ENCODE data around the gene PTGDS.

The PTGDS gene

DNA sequence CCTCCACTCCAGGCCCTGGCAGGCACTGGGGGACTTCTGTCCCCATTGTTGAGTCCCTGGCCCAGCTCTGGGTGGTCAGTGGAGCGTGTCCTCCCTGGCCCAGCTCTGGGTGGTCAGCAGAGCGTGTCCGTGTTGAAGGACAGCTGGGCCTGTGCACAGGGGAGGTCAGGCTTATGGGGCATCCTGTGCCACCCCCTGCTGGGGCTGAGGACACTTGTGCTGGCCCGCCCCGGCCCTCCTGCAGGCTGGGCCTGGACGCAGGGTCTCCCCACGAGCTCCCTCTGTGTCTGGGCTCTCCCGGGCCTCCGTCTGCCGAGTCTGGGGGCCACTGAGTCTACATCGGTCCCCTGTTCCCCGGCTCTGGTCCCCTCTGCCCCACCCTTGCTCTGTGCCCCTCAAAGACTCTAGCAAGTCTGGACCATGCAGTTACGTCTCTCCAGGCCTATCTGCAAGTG, 30.5 kb downstream of the PTGDS start:
- Histone ChIP-seq H3K9ac (ENCODE audit: low read length) (no peak overlapping the region), H3K27ac (ENCODE audit: low read depth, low read length) (no peak overlapping the region), H3K27me3 (ENCODE audit: control insufficient read depth, insufficient read depth, low read length) (no peaks in the 10 kb centered on the region), H3K36me3 (ENCODE audit: control insufficient read depth, insufficient read depth, low read length) (no peaks in the 10 kb centered on the region), H3K4me3 (ENCODE audit: low read length) (no peak overlapping the region), H3K4me1 (ENCODE audit: control insufficient read depth, insufficient read depth, low read length) (no peaks in the 10 kb centered on the region)

DNA sequence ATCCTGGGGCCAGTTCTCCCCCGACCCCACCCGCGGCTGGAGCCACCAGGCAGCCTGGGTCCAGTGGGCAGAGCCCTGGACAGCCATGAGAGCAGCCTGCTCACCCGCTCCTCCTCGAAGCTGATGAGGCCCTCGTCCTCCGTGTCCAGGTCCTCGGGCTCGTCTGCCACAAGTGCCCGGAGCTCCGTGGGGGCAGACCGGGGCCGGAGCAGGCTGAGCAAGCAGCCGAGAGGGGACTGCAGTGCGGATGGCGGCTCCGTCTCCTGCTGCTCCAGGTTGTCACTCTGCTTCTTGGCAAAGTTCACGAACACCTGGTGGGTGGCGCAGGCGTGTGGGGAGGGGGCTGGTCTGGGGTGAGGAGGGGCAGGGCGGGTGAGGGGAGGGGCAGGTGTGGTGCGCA, 31.0 kb downstream of the PTGDS start:
- Histone ChIP-seq H3K9ac (ENCODE audit: low read length) (no peak overlapping the region), H3K27ac (ENCODE audit: low read depth, low read length) (no peak overlapping the region), H3K4me1 (ENCODE audit: control insufficient read depth, insufficient read depth, low read length) (no peaks in the 10 kb centered on the region), H3K4me3 (ENCODE audit: low read length) (no peak overlapping the region), H3K36me3 (ENCODE audit: control insufficient read depth, insufficient read depth, low read length) (no peaks in the 10 kb centered on the region), H3K27me3 (ENCODE audit: control insufficient read depth, insufficient read depth, low read length) (no peaks in the 10 kb centered on the region)

DNA sequence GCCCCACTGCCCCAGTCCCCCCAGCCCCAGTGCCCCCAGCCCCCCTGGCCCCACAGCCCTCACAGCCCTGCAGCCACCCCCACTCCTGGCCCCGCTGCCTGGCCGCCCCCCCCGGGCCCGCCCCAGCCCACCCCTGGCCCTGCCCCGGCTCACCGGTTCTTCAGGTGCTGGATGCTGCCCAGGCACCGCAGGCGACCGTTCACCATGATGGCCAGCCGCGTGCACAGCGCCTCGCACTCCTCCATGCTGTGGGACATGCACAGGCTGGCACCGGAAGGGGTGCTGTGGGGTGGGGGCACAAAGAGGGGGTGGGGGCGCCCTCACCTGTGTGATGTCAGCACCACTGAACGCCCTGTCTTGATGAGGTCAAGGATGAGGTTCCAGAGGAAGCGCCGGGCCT, 31.9 kb downstream of the PTGDS start:
- no peaks in the 10 kb centered on the region for H3K36me3 ChIP-seq (ENCODE audit: control insufficient read depth, insufficient read depth, low read length)
- no peak overlapping the region for H3K27ac ChIP-seq (ENCODE audit: low read depth, low read length)
- H3K4me3 ChIP-seq (ENCODE audit: low read length) = no peak overlapping the region

DNA sequence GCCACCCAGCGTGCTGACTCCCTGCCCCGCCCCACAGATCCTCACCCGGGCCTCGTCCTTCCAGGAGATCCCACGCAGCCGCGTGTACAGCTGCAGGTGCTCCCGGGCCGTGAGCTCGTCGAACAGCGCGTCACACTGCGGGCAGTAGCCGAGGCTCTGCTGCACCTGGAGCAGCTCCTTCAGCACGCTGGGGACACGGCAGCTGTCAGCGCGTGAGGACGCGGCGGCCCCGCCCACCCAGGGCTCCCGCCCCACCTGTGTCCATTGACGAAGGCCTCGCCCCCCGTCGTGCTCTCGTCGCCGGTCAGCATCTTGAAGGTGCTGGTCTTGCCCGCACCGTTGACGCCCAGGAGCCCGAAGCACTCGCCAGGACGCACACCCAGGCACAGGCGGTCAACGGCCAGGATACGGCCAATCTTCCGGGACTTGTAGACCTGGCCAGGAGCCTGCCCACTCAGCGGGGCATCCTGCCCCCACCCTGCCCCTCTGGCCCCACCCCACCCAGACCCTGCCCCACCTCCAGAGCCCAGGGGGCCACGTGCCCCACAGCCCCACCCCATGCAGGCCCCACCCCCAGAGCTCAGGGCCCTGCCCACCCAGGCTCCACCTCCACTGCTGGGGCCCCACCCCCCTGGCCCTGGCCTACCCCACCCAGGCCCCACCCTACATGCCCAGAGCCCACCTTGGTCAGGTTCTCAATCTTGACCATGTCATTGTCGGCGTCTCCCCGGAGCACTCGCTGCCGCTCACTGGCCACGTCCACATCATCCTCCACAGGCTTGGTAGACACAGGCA, 32.8 kb downstream of the PTGDS start:
- no peak overlapping the region for H3K27ac ChIP-seq (ENCODE audit: low read depth, low read length)
- no peaks in the 10 kb centered on the region for H3K36me3 ChIP-seq (ENCODE audit: control insufficient read depth, insufficient read depth, low read length)
- no peaks in the 10 kb centered on the region for H3K27me3 ChIP-seq (ENCODE audit: control insufficient read depth, insufficient read depth, low read length)
- H3K4me3 ChIP-seq (ENCODE audit: low read length) = no peak overlapping the region
- no peaks in the 10 kb centered on the region for H3K4me1 ChIP-seq (ENCODE audit: control insufficient read depth, insufficient read depth, low read length)
- no peak overlapping the region for H3K9ac ChIP-seq (ENCODE audit: low read length)

More for the DNA sequence above, 31.9 kb downstream of the PTGDS start:
- Histone ChIP-seq H3K27me3 (ENCODE audit: control insufficient read depth, insufficient read depth, low read length) (no peaks in the 10 kb centered on the region), H3K9ac (ENCODE audit: low read length) (no peak overlapping the region), H3K4me1 (ENCODE audit: control insufficient read depth, insufficient read depth, low read length) (no peaks in the 10 kb centered on the region)

DNA sequence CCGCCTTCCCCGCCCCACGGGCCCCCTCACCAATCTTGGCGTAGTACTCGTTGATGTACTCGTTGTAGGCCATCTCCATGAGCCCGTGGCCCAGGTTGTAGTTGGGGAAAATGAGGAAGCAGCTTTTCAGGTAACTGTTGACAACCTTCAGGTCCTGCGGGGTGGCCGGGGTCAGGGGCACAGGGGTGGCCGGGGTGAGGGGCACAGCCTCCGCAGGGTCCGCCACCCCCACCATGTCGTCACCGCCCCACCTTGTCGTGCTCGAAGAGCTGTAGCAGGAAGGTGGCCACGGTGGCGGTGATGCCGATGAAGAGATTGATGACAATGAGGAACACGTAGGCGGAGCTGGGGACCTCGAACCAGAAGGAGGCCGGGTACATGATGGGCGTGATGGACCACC, 33.9 kb downstream of the PTGDS start:
- H3K36me3 ChIP-seq (ENCODE audit: control insufficient read depth, insufficient read depth, low read length) = peaks cover 5% of the 10 kb centered on the region
- H3K4me1 ChIP-seq (ENCODE audit: control insufficient read depth, insufficient read depth, low read length) = no peaks in the 10 kb centered on the region
- H3K27me3 ChIP-seq (ENCODE audit: control insufficient read depth, insufficient read depth, low read length) = no peaks in the 10 kb centered on the region
- no peak overlapping the region for H3K27ac ChIP-seq (ENCODE audit: low read depth, low read length)
- H3K9ac ChIP-seq (ENCODE audit: low read length) = no peak overlapping the region
- no peak overlapping the region for H3K4me3 ChIP-seq (ENCODE audit: low read length)

DNA sequence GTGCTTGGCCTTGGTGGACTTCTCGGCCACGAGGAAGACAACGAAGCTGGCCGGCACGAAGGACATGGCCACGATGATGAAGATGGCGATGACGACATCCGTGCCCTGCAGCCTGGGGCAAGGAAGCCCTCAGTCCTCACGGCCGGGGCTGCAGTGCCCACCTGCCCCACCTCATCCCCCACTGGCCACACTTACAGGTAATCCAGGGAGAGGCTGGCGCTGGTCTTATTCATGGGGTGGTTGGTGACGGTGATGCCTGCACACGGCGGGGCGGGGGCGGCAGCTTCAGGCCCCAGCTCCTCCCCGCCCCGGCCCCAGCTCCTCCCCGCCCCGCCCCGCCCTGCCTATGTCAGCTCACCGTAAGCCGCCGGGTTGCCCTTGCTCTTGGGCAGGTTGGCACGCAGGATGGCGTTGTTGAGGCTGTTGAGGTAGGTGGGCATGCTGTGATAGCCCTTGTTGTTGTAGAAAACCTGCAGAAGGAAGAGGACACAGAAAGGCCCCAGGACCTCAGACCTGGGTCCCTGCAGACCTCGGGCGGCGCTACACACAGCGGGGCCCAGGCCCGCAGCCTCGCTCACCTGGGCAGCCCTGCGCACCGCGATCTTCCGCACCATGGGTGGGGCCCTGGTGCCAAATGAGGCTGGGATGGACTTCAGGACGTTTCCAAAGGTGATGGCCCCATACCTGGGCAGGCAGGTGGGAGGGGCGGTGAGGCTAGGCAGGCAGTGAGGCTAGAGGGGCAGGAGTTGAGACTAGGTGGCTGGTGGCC, 34.8 kb downstream of the PTGDS start:
- Histone ChIP-seq H3K36me3 (ENCODE audit: control insufficient read depth, insufficient read depth, low read length) (peaks cover 8% of the 10 kb centered on the region), H3K4me1 (ENCODE audit: control insufficient read depth, insufficient read depth, low read length) (no peaks in the 10 kb centered on the region), H3K27me3 (ENCODE audit: control insufficient read depth, insufficient read depth, low read length) (no peaks in the 10 kb centered on the region)

DNA sequence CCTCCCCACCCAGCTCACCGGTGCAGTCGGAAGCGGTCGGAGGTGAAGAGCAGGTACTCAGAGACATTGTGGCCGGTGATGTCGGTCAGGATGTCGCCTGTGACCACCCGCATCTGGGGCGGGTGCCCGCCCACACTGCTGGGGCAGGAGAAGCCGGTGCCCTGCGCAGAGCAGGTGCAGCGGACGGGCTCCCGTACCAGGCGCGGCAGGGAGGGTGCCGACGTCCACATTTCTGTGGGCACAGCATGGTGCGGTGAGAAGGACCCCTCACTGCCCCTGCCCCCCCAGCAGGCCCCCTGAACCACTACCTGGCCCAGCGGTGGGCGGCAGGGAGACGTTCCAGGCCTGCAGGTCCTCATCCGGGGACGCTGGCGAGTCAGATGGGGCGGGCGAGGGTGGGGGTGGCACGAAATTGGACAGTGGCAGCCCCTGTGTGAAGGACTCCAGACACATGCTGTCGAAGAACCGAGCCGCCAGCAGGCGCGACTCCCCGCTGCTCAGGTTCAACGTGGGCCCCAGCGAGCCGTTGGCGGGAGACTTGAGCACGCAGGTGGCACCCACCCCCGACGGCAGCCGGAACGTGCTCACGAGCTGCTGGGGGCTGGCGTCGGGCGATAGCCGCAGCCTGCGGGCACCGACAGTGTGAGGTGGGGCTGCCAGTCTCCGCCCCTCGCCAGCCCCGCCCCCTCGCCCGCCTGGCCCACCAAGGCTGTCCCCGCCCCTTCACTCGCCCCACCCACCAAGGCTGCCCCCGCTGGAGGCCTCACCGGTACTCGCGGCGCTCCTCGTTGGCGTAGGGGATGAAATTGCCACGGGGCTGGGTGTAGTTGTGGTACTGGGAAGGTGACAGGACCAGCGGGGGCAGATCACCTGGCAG, 35.6 kb downstream of the PTGDS start:
- no peak overlapping the region for H3K4me3 ChIP-seq (ENCODE audit: low read length)
- no peak overlapping the region for H3K27ac ChIP-seq (ENCODE audit: low read depth, low read length)
- H3K9ac ChIP-seq (ENCODE audit: low read length) = no peak overlapping the region
- peaks cover 8% of the 10 kb centered on the region for H3K36me3 ChIP-seq (ENCODE audit: control insufficient read depth, insufficient read depth, low read length)
- H3K27me3 ChIP-seq (ENCODE audit: control insufficient read depth, insufficient read depth, low read length) = no peaks in the 10 kb centered on the region
- H3K4me1 ChIP-seq (ENCODE audit: control insufficient read depth, insufficient read depth, low read length) = no peaks in the 10 kb centered on the region

More for the DNA sequence above, 34.8 kb downstream of the PTGDS start:
- no peak overlapping the region for H3K27ac ChIP-seq (ENCODE audit: low read depth, low read length)
- H3K9ac ChIP-seq (ENCODE audit: low read length) = no peak overlapping the region
- H3K4me3 ChIP-seq (ENCODE audit: low read length) = no peak overlapping the region

DNA sequence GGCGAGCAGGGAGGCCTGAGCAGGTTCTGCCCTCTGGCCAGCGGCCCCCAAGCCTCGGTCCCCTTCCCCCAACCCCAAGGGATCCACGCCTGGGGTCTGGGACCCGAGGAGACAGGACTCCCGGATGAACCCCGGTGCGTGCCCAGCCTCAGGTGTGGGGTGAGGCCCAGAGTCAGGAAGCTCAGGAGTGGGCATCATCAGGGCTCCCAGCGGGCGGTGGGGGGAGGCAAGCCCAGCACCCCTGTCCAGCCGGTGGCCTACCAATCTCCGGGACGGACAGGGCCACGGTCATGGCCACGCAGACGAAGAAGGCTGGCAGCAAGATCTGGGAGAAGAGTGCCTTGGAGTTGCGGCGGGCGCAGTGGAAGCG, 36.3 kb downstream of the PTGDS start:
- Histone ChIP-seq H3K36me3 (ENCODE audit: control insufficient read depth, insufficient read depth, low read length) (peaks cover 8% of the 10 kb centered on the region), H3K4me3 (ENCODE audit: low read length) (no peak overlapping the region), H3K27ac (ENCODE audit: low read depth, low read length) (no peak overlapping the region), H3K9ac (ENCODE audit: low read length) (no peak overlapping the region), H3K27me3 (ENCODE audit: control insufficient read depth, insufficient read depth, low read length) (no peaks in the 10 kb centered on the region), H3K4me1 (ENCODE audit: control insufficient read depth, insufficient read depth, low read length) (no peaks in the 10 kb centered on the region)

DNA sequence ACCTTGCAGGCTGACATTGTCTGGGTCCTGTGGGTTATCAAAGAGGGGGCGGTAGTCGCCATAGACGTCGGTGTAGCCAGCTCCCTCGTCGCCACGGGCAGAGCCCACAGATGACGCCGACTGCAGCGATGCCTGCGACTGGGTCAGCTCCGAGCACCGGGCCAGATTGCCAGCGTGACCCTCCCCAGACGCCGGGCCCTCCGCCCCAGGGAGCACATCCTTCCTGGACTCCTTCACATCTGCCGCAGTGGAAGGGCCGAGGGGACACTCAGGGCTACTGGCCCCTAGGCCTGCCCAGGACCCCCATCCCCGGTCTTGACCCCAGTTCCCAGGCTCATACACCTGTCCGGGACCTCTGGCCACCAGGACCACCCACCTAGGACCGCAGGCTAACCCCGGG, 36.9 kb downstream of the PTGDS start:
- Histone ChIP-seq H3K4me3 (ENCODE audit: low read length) (no peak overlapping the region), H3K27me3 (ENCODE audit: control insufficient read depth, insufficient read depth, low read length) (no peaks in the 10 kb centered on the region), H3K4me1 (ENCODE audit: control insufficient read depth, insufficient read depth, low read length) (no peaks in the 10 kb centered on the region), H3K36me3 (ENCODE audit: control insufficient read depth, insufficient read depth, low read length) (peaks cover 8% of the 10 kb centered on the region), H3K27ac (ENCODE audit: low read depth, low read length) (no peak overlapping the region), H3K9ac (ENCODE audit: low read length) (no peak overlapping the region)

DNA sequence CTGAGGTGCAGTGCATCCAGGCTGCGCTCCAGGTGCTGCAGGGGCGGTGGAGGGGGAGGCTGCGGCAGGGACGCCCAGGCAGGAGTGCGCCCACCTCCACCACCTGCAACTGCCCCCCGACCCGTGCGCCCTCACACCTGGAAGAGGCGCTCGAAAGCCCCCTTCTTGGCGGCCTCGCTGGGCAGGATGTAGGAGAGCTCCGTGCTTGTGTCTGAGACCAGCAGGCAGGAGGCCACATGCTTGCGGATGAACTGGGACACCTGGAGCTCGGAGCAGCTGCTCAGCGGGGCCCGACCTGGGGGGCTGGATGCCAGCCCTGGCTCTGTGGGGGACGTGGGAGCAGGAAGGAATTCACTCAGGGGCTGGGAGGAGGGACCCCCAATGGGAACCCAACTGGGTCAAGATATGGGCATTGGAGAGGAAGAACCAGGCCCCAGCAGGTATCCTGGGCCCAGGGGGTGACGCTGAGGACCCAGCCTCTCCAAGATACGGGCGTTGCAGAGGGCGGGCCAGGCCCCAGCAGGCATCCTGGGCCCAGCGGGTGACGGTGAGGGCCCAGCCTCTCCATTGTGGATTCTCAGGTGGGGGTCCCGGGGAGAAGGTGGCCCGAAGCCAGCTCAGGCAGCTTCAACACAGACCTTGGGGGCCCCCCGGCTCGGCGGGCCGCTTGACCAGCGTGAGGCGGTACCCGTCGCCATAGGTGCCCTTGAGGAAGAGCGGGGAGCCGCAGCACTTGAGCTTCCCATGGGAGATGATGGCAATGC, 37.7 kb downstream of the PTGDS start:
- peaks cover 8% of the 10 kb centered on the region for H3K36me3 ChIP-seq (ENCODE audit: control insufficient read depth, insufficient read depth, low read length)
- H3K9ac ChIP-seq (ENCODE audit: low read length) = no peak overlapping the region
- no peak overlapping the region for H3K4me3 ChIP-seq (ENCODE audit: low read length)
- no peaks in the 10 kb centered on the region for H3K4me1 ChIP-seq (ENCODE audit: control insufficient read depth, insufficient read depth, low read length)
- no peak overlapping the region for H3K27ac ChIP-seq (ENCODE audit: low read depth, low read length)
- H3K27me3 ChIP-seq (ENCODE audit: control insufficient read depth, insufficient read depth, low read length) = no peaks in the 10 kb centered on the region

DNA sequence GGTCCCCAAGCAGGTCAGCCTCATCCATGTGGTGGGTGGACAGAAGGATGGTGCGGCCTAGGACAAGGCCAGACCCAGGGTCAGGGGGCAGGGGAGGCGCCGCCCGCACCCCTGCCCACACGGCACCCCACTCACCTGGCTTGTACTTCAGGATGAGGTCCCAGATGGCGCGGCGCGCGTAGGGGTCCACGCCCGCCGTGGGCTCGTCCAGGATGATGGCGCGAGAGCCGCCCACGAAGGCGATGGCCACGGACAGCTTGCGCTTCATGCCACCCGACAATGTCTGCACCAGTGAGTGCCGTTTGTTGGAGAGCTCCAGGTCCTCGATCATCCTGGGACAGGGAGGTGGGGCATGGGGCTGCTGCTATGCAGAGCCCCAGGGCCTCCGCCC, 38.2 kb downstream of the PTGDS start:
- no peak overlapping the region for H3K9ac ChIP-seq (ENCODE audit: low read length)
- no peaks in the 10 kb centered on the region for H3K4me1 ChIP-seq (ENCODE audit: control insufficient read depth, insufficient read depth, low read length)
- no peak overlapping the region for H3K4me3 ChIP-seq (ENCODE audit: low read length)
- H3K27me3 ChIP-seq (ENCODE audit: control insufficient read depth, insufficient read depth, low read length) = no peaks in the 10 kb centered on the region
- H3K27ac ChIP-seq (ENCODE audit: low read depth, low read length) = no peak overlapping the region
- peaks cover 8% of the 10 kb centered on the region for H3K36me3 ChIP-seq (ENCODE audit: control insufficient read depth, insufficient read depth, low read length)

DNA sequence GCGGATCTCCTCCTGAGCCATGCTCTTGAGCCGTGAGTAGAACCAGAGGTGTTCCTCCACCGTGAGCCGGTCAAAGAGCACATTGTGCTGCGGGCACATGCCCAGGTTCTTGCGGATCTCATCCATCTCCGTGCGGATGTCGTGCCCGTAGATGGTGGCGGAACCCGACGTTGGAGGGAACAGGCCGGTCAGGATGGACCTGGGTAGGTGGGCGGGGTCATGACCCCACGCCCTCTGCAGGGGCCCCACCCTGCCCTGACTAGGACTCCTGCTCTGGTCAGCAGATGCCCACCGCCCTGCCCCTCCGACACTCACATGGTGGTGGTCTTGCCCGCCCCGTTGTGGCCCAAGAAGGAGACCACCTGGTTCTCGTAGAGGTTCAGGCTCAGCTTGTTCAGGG, 38.7 kb downstream of the PTGDS start:
- Histone ChIP-seq H3K4me3 (ENCODE audit: low read length) (no peak overlapping the region), H3K27ac (ENCODE audit: low read depth, low read length) (no peak overlapping the region), H3K36me3 (ENCODE audit: control insufficient read depth, insufficient read depth, low read length) (peaks cover 8% of the 10 kb centered on the region), H3K4me1 (ENCODE audit: control insufficient read depth, insufficient read depth, low read length) (no peaks in the 10 kb centered on the region), H3K9ac (ENCODE audit: low read length) (no peak overlapping the region), H3K27me3 (ENCODE audit: control insufficient read depth, insufficient read depth, low read length) (no peaks in the 10 kb centered on the region)

All from rectal smooth muscle tissue (tissue), 1 donor.